ENCODE measurements around the gene TSHZ1.
"Not testable (repeated sequence)": the region's sequence is repeated elsewhere in the genome, so short reads cannot be mapped to it uniquely, and the experiment has no call there.

Gene TSHZ1

GRCh38 chr18:75185460-75185859, 25.1 kb upstream of the TSHZ1 start:
- DNase-seq, result no peak

GRCh38 chr18:75187702-75188101, 22.9 kb upstream of the TSHZ1 start:
- not testable (repeated sequence) for DNase-seq

- no peak for DNase-seq
Measured at GRCh38 chr18:75189696-75190095, 20.9 kb upstream of the TSHZ1 start.

GRCh38 chr18:75192899-75193298, 17.7 kb upstream of the TSHZ1 start:
- DNase-seq, result no peak

GRCh38 chr18:75198036-75198435, 12.6 kb upstream of the TSHZ1 start:
- no peak for DNase-seq

GRCh38 chr18:75199327-75199726, 11.3 kb upstream of the TSHZ1 start:
- DNase-seq, result no peak

GRCh38 chr18:75200071-75200470, 10.5 kb upstream of the TSHZ1 start:
- no peak for DNase-seq

GRCh38 chr18:75200605-75201280, 9.9 kb upstream of the TSHZ1 start:
- DNase-seq, result no peak

- no peak for DNase-seq
Measured at GRCh38 chr18:75201282-75202270, 9.0 kb upstream of the TSHZ1 start.

- no peak for DNase-seq
Measured at GRCh38 chr18:75202696-75203365, 7.8 kb upstream of the TSHZ1 start.

GRCh38 chr18:75203416-75204268, 7.0 kb upstream of the TSHZ1 start:
- no peak for DNase-seq

GRCh38 chr18:75204269-75204731, 6.3 kb upstream of the TSHZ1 start:
- no peak for DNase-seq

GRCh38 chr18:75204732-75205513, 5.7 kb upstream of the TSHZ1 start:
- DNase-seq, result no peak

- no peak for DNase-seq
Measured at GRCh38 chr18:75205514-75206132, 5.0 kb upstream of the TSHZ1 start.

- DNase-seq, result no peak
Measured at GRCh38 chr18:75206452-75207309, 3.9 kb upstream of the TSHZ1 start.

GRCh38 chr18:75207310-75208154, 3.1 kb upstream of the TSHZ1 start:
- peak; percentile 54 for DNase-seq

GRCh38 chr18:75208155-75208835, 2.3 kb upstream of the TSHZ1 start:
- peak; percentile 62 for DNase-seq

- no peak for DNase-seq
Measured at GRCh38 chr18:75208836-75209128, 1.8 kb upstream of the TSHZ1 start.
